Stomach (tissue), 9 donors: ENCODE data around the gene OLFML1. TPM values are rescaled to one million over a fixed set of nuclear protein-coding genes. Genes with fewer than 3 reads are reported as not detected.
A peak's percentile ranks its signal among the peaks of the same experiment; 100 is the strongest.

ENCODE experiments used
- DNase-seq, 2 donors: peaks; one replicate each; pipeline versions ENCODE4 v3.0.0 to v3.0.0-alpha.2; 2013 to 2019
- H3K27ac ChIP-seq, 5 donors: fragments of 200-600 bp in 4 of 5; sonication (generic) in 4 of 5; one replicate each; pipeline ENCODE4 v1.5.1; 2013 to 2019; ENCODE audit warnings: mild to moderate bottlenecking in 1 of 5, moderate library complexity in 1 of 5
- H3K27me3 ChIP-seq, 3 donors: fragments of 200-600 bp; sonication (generic); one replicate each; pipeline ENCODE4 v1.5.1; 2017 to 2019; ENCODE audit warnings: mixed run types in 1 of 3
- H3K36me3 ChIP-seq, 4 donors: fragments of 200-600 bp; sonication (generic); 1 replicate in 3 of 4; 2 replicates in 1 of 4; pipeline ENCODE4 v1.5.1; 2016 to 2019
- H3K4me1 ChIP-seq, 4 donors: fragments of 200-600 bp; sonication (generic); one replicate each; pipeline ENCODE4 v1.5.1; 2016 to 2019
- H3K4me3 ChIP-seq, 4 donors: fragments of 200-600 bp; sonication (generic) in 3 of 4; one replicate each; pipeline ENCODE4 v1.5.1; 2016 to 2019; ENCODE audit warnings: mild to moderate bottlenecking in 1 of 4
- H3K9me3 ChIP-seq, 4 donors: fragments of 200-600 bp; sonication (generic); one replicate each; pipeline ENCODE4 v1.5.1; 2016 to 2019
- CTCF ChIP-seq, 7 experiments: fragments of 450-650 bp in 4 of 7; fragments of 200-600 bp in 3 of 7; sonication (generic) in 3 of 7; IDR thresholded peaks; one replicate each; pipeline ENCODE4 v1.5.1; 2016 to 2019; ENCODE audit warnings: antibody characterized with exemption in 7 of 7, control low read depth in 2 of 7, mild to moderate bottlenecking in 1 of 7
- EP300 ChIP-seq: sonication (generic); formaldehyde crosslinking; IDR thresholded peaks from one replicate; pipeline ENCODE4 v1.6.1; 2017; ENCODE audit warnings: antibody characterized with exemption
- POLR2A ChIP-seq, 4 donors: fragments of 450-650 bp; IDR thresholded peaks; one replicate each; pipeline ENCODE4 v1.6.1; 2016; ENCODE audit warnings: antibody characterized with exemption in 4 of 4, control low read depth in 2 of 4, mild to moderate bottlenecking in 1 of 4, moderate library complexity in 1 of 4
- POLR2AphosphoS5 ChIP-seq, 3 donors: sonication (generic); formaldehyde crosslinking; IDR thresholded peaks; one replicate each; pipeline ENCODE4 v1.6.1; 2016; ENCODE audit warnings: antibody characterized with exemption in 3 of 3
- WGBS, 5 donors: extraction: QIAGEN DNeasy Blood & Tissue Kit in 3 of 5; methylation state at CpG; one replicate each; pipeline versions ENCODE4 v1.1.5 to v1.1.7; 2013 to 2018; 5-methylcytosine and 5-hydroxymethylcytosine counted together
- intact Hi-C: fragments of 100-400 bp; cut with DNase I; formaldehyde crosslinking; loops from one replicate; pipeline ENCODE4 v1.15.1; 2023; ENCODE audit warnings: low total_unique reads
- polyA plus RNA-seq, 3 donors: library from polyadenylated mRNA; stranded (reverse); fragments of 200-250 nt; gene quantifications; one replicate each; pipeline ENCODE4 v1.2.3, GENCODE V29; 2013
- total RNA-seq, 5 donors: library from RNA; depleted of rRNA; stranded (reverse); fragments of >200 nt; gene quantifications; one replicate each; pipeline versions ENCODE4 v1.1.0 to v1.2.3, GENCODE V29; 2014 to 2016
- donor health status: healthy with polysubstance abuse.
- donor health status: Bipolar disorder and iron deficiency.
- donor health status: healthy.

Gene OLFML1
- total and polyA plus RNA-seq, 8 donors: 0.90 to 14.9 (median 2.6) TPM; not detected in 3

- TF ChIP-seq POLR2AphosphoS5 (IDR thresholded peaks at IDR 0.05): no peak
- no peak for TF ChIP-seq POLR2A (IDR thresholded peaks at IDR 0.05)
- no peak for TF ChIP-seq EP300
- no peak for TF ChIP-seq CTCF (IDR thresholded peaks at IDR 0.05)
- WGBS, 5 donors: 51 to 76% (median 67%) methylated on average over 6 of the region's 6 CpGs
Observed at GRCh38 chr11:7486781-7487140, 1.5 kb downstream of the OLFML1 start.

GRCh38 chr11:7487360-7487759 is 2.1 kb downstream of the OLFML1 start:
- 42 to 49% (median 45%) methylated on average over 2 of the region's 2 CpGs for WGBS, 5 donors
- intact Hi-C loops: no loop called here
- H3K9me3 ChIP-seq: no peaks in the 10 kb centered on the region
- no peaks in the 10 kb centered on the region for H3K4me1 ChIP-seq
- H3K4me3 ChIP-seq: peak overlapping the region in 2 of 4 donors; percentile 5 to 26
- peaks cover 0 to 4% (median 0%) of the 10 kb centered on the region in 4 donors for H3K36me3 ChIP-seq
- TF ChIP-seq EP300 (no peak), POLR2AphosphoS5 (IDR thresholded peaks at IDR 0.05) (no peak), POLR2A (IDR thresholded peaks at IDR 0.05) (no peak), CTCF (IDR thresholded peaks at IDR 0.05) (no peak)
- no peaks in the 10 kb centered on the region for H3K27me3 ChIP-seq
- H3K27ac ChIP-seq: no peak overlapping the region
- no peak for DNase-seq

More at GRCh38 chr11:7486781-7487140, 1.5 kb downstream of the OLFML1 start:
- Histone ChIP-seq H3K9me3 (no peaks in the 10 kb centered on the region), H3K36me3 (peaks cover 0 to 3% (median 0%) of the 10 kb centered on the region in 4 donors), H3K4me3 (peak overlapping the region in 2 of 4 donors; percentile 5 to 26), H3K4me1 (no peaks in the 10 kb centered on the region), H3K27me3 (no peaks in the 10 kb centered on the region), H3K27ac (no peak overlapping the region)
- DNase-seq: peak in 1 of 2 donors; percentile 59
- intact Hi-C loops: no loop called here

- H3K27me3 ChIP-seq: no peaks in the 10 kb centered on the region
- intact Hi-C loops: no loop called here
- WGBS, 5 donors: 55 to 88% (median 77%) methylated on average over 1 of the region's 1 CpG
Observed at GRCh38 chr11:7488681-7489080, 3.4 kb downstream of the OLFML1 start.

GRCh38 chr11:7489376-7489775 is 4.1 kb downstream of the OLFML1 start:
- DNase-seq: no peak
- WGBS, 5 donors: 89 to 96% (median 91%) methylated on average over 2 of the region's 2 CpGs

More at GRCh38 chr11:7488681-7489080, 3.4 kb downstream of the OLFML1 start:
- H3K27ac ChIP-seq: no peak overlapping the region
- peaks cover 0 to 6% (median 1%) of the 10 kb centered on the region in 4 donors for H3K4me1 ChIP-seq
- peaks cover 0 to 4% (median 0%) of the 10 kb centered on the region in 4 donors for H3K36me3 ChIP-seq
- DNase-seq: no peak
- no peak for TF ChIP-seq EP300
- no peak for TF ChIP-seq POLR2AphosphoS5 (IDR thresholded peaks at IDR 0.05)
- TF ChIP-seq CTCF (IDR thresholded peaks at IDR 0.05): no peak
- TF ChIP-seq POLR2A (IDR thresholded peaks at IDR 0.05): no peak
- no peak overlapping the region for H3K4me3 ChIP-seq
- no peaks in the 10 kb centered on the region for H3K9me3 ChIP-seq

More at GRCh38 chr11:7489376-7489775, 4.1 kb downstream of the OLFML1 start:
- Histone ChIP-seq H3K27ac (no peak overlapping the region), H3K27me3 (no peaks in the 10 kb centered on the region), H3K36me3 (peaks cover 0 to 4% (median 0%) of the 10 kb centered on the region in 4 donors), H3K9me3 (no peaks in the 10 kb centered on the region), H3K4me1 (peaks cover 0 to 10% (median 3%) of the 10 kb centered on the region in 4 donors), H3K4me3 (no peak overlapping the region)
- intact Hi-C loops: no loop called here
- no peak for TF ChIP-seq EP300
- TF ChIP-seq POLR2AphosphoS5 (IDR thresholded peaks at IDR 0.05): no peak
- TF ChIP-seq POLR2A (IDR thresholded peaks at IDR 0.05): no peak
- no peak for TF ChIP-seq CTCF (IDR thresholded peaks at IDR 0.05)
